Stimulated activated CD8-positive, alpha-beta memory T cell treated with anti-CD3 and anti-CD28 coated beads, Interleukin-4, amount 100 ng/mL, for 24 hours (primary cell): ENCODE results near the gene CD86.
"Not testable (repeated sequence)": the region's sequence is repeated elsewhere in the genome, so short reads cannot be mapped to it uniquely, and the experiment has no call there.

Source experiments
- DNase-seq: peaks from one replicate; pipeline ENCODE4 v3.0.0-alpha.2; 2020; ENCODE audit warnings: low read depth

The CD86 gene

GRCh38 chr3:122164983-122165382, 109.8 kb downstream of the CD86 start:
- not testable (repeated sequence) for DNase-seq

GRCh38 chr3:122167630-122168029, 112.5 kb downstream of the CD86 start:
- no peak for DNase-seq

GRCh38 chr3:122168044-122168443, 112.9 kb downstream of the CD86 start:
- no peak for DNase-seq

GRCh38 chr3:122169911-122170310, 114.7 kb downstream of the CD86 start:
- DNase-seq, result no peak
